DND-41 (cell line): ENCODE measurements around the gene COTL1.

Experiments
- EZH2 ChIP-seq: IDR thresholded peaks from 3 replicates; pipeline ENCODE4 v1.6.1; 2012; ENCODE audit warnings: borderline replicate concordance, low read depth, mild to moderate bottlenecking, moderate library complexity, low read length, inconsistent platforms; ENCODE audit not compliant: severe bottlenecking
- TF ChIP-seq, protein P1 (sequence below): IDR thresholded peaks from 2 replicates; pipeline ENCODE4 v1.5.1; 2012; ENCODE audit warnings: borderline replicate concordance, low read length, moderate library complexity, mild to moderate bottlenecking; ENCODE audit not compliant: poor library complexity, severe bottlenecking; ENCODE audit errors: extremely low read depth

DNA sequence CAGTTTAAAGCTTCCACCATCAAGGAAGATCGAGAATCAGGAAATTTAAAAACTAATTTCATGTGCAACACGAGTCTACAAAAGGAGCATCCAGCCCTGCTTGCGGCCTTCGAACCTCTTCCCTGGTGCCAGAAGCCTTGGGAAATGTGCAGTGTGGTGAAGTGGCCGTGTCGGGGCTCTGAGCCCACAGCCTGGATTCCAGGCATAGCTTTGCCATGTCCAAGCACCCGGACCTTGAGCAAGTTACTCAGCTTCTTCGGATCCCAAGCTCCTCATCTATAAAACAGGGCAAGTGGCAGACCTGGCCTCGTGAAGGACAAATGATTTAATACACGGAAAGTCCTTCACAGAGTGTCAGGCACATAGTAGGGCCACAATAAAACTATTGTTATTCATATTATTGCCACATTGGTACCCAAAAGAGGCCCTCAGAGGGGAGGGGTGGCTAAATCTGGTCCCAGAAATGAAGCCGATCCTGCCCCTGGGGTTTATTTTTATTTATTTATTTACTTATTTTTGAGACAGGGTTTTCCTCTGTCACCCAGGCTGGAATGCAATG lies 34.8 kb downstream of the COTL1 start:
- TF ChIP-seq, protein P1, sequence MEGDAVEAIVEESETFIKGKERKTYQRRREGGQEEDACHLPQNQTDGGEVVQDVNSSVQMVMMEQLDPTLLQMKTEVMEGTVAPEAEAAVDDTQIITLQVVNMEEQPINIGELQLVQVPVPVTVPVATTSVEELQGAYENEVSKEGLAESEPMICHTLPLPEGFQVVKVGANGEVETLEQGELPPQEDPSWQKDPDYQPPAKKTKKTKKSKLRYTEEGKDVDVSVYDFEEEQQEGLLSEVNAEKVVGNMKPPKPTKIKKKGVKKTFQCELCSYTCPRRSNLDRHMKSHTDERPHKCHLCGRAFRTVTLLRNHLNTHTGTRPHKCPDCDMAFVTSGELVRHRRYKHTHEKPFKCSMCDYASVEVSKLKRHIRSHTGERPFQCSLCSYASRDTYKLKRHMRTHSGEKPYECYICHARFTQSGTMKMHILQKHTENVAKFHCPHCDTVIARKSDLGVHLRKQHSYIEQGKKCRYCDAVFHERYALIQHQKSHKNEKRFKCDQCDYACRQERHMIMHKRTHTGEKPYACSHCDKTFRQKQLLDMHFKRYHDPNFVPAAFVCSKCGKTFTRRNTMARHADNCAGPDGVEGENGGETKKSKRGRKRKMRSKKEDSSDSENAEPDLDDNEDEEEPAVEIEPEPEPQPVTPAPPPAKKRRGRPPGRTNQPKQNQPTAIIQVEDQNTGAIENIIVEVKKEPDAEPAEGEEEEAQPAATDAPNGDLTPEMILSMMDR: no peak
- no peak for TF ChIP-seq EZH2
